Tibial nerve (tissue), 4 donors: ENCODE data around the gene RNF166.

Experiments used
- EP300 ChIP-seq, 2 donors: sonication (generic); formaldehyde crosslinking; IDR thresholded peaks; one replicate each; pipeline ENCODE4 v1.6.1; 2017; ENCODE audit warnings: antibody characterized with exemption in 2 of 2, mild to moderate bottlenecking in 1 of 2
- POLR2A ChIP-seq, 2 donors: fragments of 450-650 bp; IDR thresholded peaks; one replicate each; pipeline ENCODE4 v1.6.1; 2017; ENCODE audit warnings: antibody characterized with exemption in 2 of 2, mild to moderate bottlenecking in 2 of 2, moderate library complexity in 2 of 2
- TF ChIP-seq, protein P1 (sequence below), 5 experiments: fragments of 200-600 bp in 3 of 5; fragments of 450-650 bp in 2 of 5; sonication (generic) in 3 of 5; IDR thresholded peaks; one replicate each; pipeline ENCODE4 v1.5.1; 2016 to 2019; ENCODE audit warnings: antibody characterized with exemption in 5 of 5, mild to moderate bottlenecking in 3 of 5, moderate library complexity in 2 of 5

DNA sequence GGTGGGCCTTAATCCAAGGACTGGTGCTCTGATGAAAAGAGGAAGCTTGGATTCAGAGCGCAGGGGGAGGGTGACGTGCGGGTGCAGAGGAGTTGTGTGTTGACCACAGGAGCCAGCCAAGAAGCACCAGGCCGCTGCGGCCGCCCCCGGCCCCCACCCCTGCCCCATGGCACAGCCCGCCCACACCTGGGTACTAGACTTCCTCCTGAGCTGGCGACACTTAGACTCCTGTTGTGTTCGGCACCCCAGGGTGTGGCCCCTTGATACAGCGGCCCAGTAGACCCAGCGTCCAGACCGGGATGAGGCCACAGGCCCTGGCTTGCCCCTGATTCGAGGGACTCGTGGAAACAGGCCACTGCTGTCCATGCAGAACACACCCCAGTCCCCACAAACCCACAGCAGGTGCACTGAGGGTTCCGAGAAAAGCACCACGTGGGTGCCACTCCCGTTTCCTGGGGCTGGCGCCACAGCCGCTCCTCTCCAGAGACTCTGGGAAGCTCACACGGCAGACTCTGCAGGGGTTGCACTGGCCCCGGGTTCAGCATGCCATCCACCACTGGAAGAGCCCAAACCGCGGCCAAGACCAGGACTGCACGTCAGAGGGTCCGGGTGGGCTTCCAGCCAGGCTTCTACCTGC lies 14.2 kb downstream of the RNF166 start:
- TF ChIP-seq, protein P1, sequence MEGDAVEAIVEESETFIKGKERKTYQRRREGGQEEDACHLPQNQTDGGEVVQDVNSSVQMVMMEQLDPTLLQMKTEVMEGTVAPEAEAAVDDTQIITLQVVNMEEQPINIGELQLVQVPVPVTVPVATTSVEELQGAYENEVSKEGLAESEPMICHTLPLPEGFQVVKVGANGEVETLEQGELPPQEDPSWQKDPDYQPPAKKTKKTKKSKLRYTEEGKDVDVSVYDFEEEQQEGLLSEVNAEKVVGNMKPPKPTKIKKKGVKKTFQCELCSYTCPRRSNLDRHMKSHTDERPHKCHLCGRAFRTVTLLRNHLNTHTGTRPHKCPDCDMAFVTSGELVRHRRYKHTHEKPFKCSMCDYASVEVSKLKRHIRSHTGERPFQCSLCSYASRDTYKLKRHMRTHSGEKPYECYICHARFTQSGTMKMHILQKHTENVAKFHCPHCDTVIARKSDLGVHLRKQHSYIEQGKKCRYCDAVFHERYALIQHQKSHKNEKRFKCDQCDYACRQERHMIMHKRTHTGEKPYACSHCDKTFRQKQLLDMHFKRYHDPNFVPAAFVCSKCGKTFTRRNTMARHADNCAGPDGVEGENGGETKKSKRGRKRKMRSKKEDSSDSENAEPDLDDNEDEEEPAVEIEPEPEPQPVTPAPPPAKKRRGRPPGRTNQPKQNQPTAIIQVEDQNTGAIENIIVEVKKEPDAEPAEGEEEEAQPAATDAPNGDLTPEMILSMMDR (IDR thresholded peaks at IDR 0.05) = no peak
- TF ChIP-seq EP300 (IDR thresholded peaks at IDR 0.05) = no peak
- no peak for TF ChIP-seq POLR2A (IDR thresholded peaks at IDR 0.05)
